NCI-H82 (cell line): Measurements from ENCODE around the gene PPP1R10.

Experiments
- DNase-seq: peaks from one replicate; lab custom pipeline; 2025; lab: John Stamatoyannopoulos, UW

Gene PPP1R10

GRCh38 chr6:30556066-30556905 lies 60.8 kb downstream of the PPP1R10 start, which contains the start of gene GNL1:
GNL1 (minus strand) TSS chr6:30556489; CDS start chr6:30556203, 286 bp downstream.
- peak; percentile 92 for DNase-seq

- no peak for DNase-seq
These were observed 61.3 kb downstream of the PPP1R10 start for GRCh38 chr6:30555816-30556065.

GRCh38 chr6:30554962-30555815 lies 61.9 kb downstream of the PPP1R10 start:
- peak; percentile 58 for DNase-seq

GRCh38 chr6:30554404-30554803 lies 62.6 kb downstream of the PPP1R10 start:
- DNase-seq = no peak
